Esophagus squamous epithelium (tissue), 5 donors: ENCODE results near the gene TRIM60. TPM values are rescaled to one million over a fixed set of nuclear protein-coding genes. Genes with fewer than 3 reads are reported as not detected.
"Not testable (repeated sequence)": the region's sequence is repeated elsewhere in the genome, so short reads cannot be mapped to it uniquely, and the experiment has no call there.

ENCODE experiments used
- DNase-seq: peaks from one replicate; lab custom pipeline; 2025; lab: John Stamatoyannopoulos, UW
- H3K27ac ChIP-seq, 4 donors: fragments of 200-600 bp; sonication (generic); one replicate each; pipeline ENCODE4 v1.5.1; 2016 to 2019; ENCODE audit warnings: mild to moderate bottlenecking in 1 of 4
- H3K27me3 ChIP-seq, 4 donors: fragments of 200-600 bp; sonication (generic); 1 replicate in 3 of 4; 2 replicates in 1 of 4; pipeline versions ENCODE4 v1.5.1 to v1.6.0; 2017 to 2021; ENCODE audit warnings: antibody characterized with exemption in 1 of 4
- H3K36me3 ChIP-seq, 3 donors: fragments of 200-600 bp; sonication (generic); one replicate each; pipeline ENCODE4 v1.5.1; 2016 to 2019
- H3K4me1 ChIP-seq, 3 donors: fragments of 200-600 bp; sonication (generic); one replicate each; pipeline ENCODE4 v1.5.1; 2017 to 2019
- H3K4me3 ChIP-seq, 4 donors: fragments of 200-600 bp; sonication (generic); 1 replicate in 3 of 4; 2 replicates in 1 of 4; pipeline ENCODE4 v1.5.1; 2016 to 2019; ENCODE audit warnings: mild to moderate bottlenecking in 2 of 4, moderate library complexity in 1 of 4
- H3K9me3 ChIP-seq, 3 donors: fragments of 200-600 bp; sonication (generic); one replicate each; pipeline ENCODE4 v1.5.1; 2016 to 2019
- POLR2A ChIP-seq, 4 donors: fragments of 450-650 bp; IDR thresholded peaks; one replicate each; pipeline ENCODE4 v1.6.1; 2017; ENCODE audit warnings: antibody characterized with exemption in 4 of 4, mild to moderate bottlenecking in 4 of 4, moderate library complexity in 3 of 4
- WGBS, 2 donors: methylation state at CpG; one replicate each; pipeline ENCODE4 v1.1.5; 2018; 5-methylcytosine and 5-hydroxymethylcytosine counted together
- intact Hi-C: fragments of 100-400 bp; cut with DNase I; formaldehyde crosslinking; loops from one replicate; pipeline ENCODE4 v1.15.0; 2022
- total RNA-seq, 4 donors: library from RNA; depleted of rRNA; stranded (reverse); fragments of >200 nt; gene quantifications; one replicate each; pipeline ENCODE4 v1.1.0, GENCODE V29; 2016
- TF ChIP-seq, protein P1 (sequence below), 6 experiments: fragments of 450-650 bp in 4 of 6; fragments of 200-600 bp in 2 of 6; sonication (generic) in 2 of 6; IDR thresholded peaks; one replicate each; pipeline ENCODE4 v1.5.1; 2016 to 2019; ENCODE audit warnings: antibody characterized with exemption in 6 of 6, mild to moderate bottlenecking in 4 of 6, moderate library complexity in 4 of 6
- donor health status: DM: yes; HTN: yes; CAD: no.

Gene TRIM60
- total RNA-seq, 4 donors from 2014 or later = not detected

DNA sequence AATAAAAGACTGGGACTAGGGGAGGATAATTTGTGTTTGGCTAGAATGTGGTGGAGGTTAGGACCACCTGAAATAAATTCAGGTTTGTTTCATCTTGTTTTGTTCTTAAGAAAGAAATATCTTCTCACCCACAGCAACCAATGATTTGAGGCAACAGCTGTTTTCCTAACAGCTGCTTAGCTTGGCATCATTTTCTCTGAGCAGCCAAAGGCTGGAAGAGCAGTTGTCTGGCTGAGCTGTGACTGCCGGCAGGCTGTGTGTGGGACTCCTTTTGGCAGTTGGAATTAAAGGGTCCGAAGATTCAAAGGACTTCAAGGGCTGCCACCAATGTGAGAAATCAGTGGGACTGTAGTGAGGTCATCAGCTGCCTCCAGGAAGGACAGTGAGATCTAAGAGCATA lies 26.9 kb downstream of the TRIM60 start:
- Histone ChIP-seq H3K27ac (no peak overlapping the region), H3K9me3 (no peaks in the 10 kb centered on the region), H3K4me3 (no peak overlapping the region), H3K27me3 (no peaks in the 10 kb centered on the region), H3K4me1 (no peaks in the 10 kb centered on the region), H3K36me3 (no peaks in the 10 kb centered on the region)
- intact Hi-C loops = no loop called here
- WGBS, 2 donors = 46 to 56% methylated on average over 1 to 2 of the region's 2 CpGs
- TF ChIP-seq, protein P1, sequence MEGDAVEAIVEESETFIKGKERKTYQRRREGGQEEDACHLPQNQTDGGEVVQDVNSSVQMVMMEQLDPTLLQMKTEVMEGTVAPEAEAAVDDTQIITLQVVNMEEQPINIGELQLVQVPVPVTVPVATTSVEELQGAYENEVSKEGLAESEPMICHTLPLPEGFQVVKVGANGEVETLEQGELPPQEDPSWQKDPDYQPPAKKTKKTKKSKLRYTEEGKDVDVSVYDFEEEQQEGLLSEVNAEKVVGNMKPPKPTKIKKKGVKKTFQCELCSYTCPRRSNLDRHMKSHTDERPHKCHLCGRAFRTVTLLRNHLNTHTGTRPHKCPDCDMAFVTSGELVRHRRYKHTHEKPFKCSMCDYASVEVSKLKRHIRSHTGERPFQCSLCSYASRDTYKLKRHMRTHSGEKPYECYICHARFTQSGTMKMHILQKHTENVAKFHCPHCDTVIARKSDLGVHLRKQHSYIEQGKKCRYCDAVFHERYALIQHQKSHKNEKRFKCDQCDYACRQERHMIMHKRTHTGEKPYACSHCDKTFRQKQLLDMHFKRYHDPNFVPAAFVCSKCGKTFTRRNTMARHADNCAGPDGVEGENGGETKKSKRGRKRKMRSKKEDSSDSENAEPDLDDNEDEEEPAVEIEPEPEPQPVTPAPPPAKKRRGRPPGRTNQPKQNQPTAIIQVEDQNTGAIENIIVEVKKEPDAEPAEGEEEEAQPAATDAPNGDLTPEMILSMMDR (IDR thresholded peaks at IDR 0.05) = no peak
- TF ChIP-seq POLR2A (IDR thresholded peaks at IDR 0.05) = no peak
- DNase-seq = no peak

DNA sequence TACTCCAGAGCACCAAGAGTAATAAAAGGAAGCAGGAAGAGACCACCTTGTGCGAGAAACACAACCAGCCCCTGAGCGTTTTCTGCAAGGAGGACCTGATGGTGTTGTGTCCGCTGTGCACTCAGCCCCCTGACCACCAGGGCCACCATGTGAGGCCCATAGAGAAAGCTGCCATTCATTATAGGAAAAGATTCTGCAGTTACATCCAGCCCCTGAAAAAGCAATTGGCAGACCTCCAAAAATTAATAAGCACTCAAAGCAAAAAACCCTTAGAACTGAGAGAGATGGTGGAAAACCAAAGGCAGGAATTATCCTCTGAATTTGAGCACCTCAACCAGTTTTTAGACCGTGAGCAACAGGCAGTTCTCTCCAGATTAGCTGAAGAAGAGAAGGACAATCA lies 27.6 kb downstream of the TRIM60 start:
- Histone ChIP-seq H3K36me3 (no peaks in the 10 kb centered on the region), H3K27me3 (no peaks in the 10 kb centered on the region), H3K27ac (no peak overlapping the region), H3K4me3 (no peak overlapping the region), H3K4me1 (no peaks in the 10 kb centered on the region), H3K9me3 (no peaks in the 10 kb centered on the region)
- intact Hi-C loops = no loop called here
- DNase-seq = no peak
- WGBS, 2 donors = 54 to 81% methylated on average over 3 to 4 of the region's 4 CpGs
- TF ChIP-seq, protein P1 (IDR thresholded peaks at IDR 0.05) = no peak
- no peak for TF ChIP-seq POLR2A (IDR thresholded peaks at IDR 0.05)

DNA sequence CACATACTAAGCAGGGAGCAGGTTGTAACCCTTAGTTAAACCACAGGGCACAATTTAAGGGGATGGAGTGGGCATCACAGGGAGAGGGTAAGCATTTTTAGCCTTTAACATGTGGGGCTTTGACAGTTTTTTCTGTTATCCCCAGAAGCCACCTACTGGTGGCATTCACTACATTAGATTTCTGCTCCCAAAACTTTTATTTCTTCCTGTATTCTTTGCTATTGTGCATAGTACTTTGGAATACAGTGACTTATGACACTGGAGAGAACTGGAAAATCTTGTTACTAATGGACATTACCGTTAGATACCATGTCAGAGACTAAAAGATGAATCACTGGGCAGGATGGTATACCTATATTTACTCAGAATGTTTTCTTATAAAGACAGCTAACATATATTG lies 29.1 kb downstream of the TRIM60 start:
- intact Hi-C loops = no loop called here
- no peak overlapping the region for H3K4me3 ChIP-seq
- no peaks in the 10 kb centered on the region for H3K36me3 ChIP-seq
- no peaks in the 10 kb centered on the region for H3K4me1 ChIP-seq
- no peak for DNase-seq
- H3K27ac ChIP-seq = no peak overlapping the region
- H3K9me3 ChIP-seq = no peaks in the 10 kb centered on the region
- 42 to 44% methylated on average over 1 of the region's 1 CpG for WGBS, 2 donors
- TF ChIP-seq, protein P1 (IDR thresholded peaks at IDR 0.05) = peak in 1 of 6 experiments; percentile 29
- no peak for TF ChIP-seq POLR2A (IDR thresholded peaks at IDR 0.05)
- H3K27me3 ChIP-seq = no peaks in the 10 kb centered on the region

DNA sequence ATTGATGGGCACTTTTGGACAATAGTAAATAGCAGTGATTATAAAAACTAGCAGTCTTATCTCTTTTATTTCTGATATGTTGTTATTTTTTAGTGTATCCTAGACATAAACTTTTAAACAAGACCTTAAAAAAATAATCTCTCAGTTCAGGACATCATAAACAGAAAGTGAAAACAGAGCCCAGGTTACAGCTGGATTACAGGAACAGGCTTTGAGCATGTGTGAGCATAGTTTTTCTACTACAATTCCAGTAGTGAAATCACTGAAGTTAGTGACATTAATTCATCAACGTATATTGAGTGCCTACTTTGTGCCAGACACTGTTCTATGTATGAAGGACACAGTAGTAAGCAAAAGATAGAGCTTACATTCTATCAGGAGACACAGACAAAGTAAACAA lies 38.8 kb downstream of the TRIM60 start:
- 38 to 53% methylated on average over 1 of the region's 1 CpG for WGBS, 2 donors
- Histone ChIP-seq H3K4me1 (no peaks in the 10 kb centered on the region), H3K27ac (no peak overlapping the region), H3K9me3 (no peaks in the 10 kb centered on the region), H3K4me3 (no peak overlapping the region), H3K36me3 (peaks cover 0 to 10% (median 0%) of the 10 kb centered on the region in 3 donors), H3K27me3 (no peaks in the 10 kb centered on the region)
- TF ChIP-seq, protein P1 (IDR thresholded peaks at IDR 0.05) = no peak
- TF ChIP-seq POLR2A (IDR thresholded peaks at IDR 0.05) = no peak
- DNase-seq = no peak
- intact Hi-C loops = no loop called here

DNA sequence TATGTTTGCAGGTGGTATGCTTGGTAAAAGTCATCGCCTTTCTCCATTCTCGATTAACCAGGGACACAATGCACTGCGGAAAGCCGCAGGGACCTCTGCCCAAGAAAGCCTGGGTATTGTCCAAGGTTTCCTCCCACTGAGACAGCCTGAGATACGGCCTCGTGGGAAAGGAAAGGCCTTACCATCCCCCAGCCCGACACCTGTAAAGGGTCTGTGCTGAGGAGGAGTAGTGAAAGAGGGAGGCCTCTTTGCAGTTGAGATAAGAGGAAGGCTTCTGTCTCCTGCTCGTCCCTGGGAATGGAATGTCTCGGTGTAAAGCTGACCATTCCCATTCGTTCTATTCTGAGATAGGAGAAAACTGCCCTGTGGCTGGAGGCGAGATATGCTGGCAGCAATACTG lies 41.5 kb downstream of the TRIM60 start:
- peaks cover 0 to 28% (median 0%) of the 10 kb centered on the region in 3 donors for H3K36me3 ChIP-seq
- H3K9me3 ChIP-seq, H3K27ac ChIP-seq, DNase-seq, H3K4me1 ChIP-seq, H3K27me3 ChIP-seq, H3K4me3 ChIP-seq, intact Hi-C loops: not testable (repeated sequence)
- 66 to 68% methylated on average over 9 to 11 of the region's 11 CpGs for WGBS, 2 donors

DNA sequence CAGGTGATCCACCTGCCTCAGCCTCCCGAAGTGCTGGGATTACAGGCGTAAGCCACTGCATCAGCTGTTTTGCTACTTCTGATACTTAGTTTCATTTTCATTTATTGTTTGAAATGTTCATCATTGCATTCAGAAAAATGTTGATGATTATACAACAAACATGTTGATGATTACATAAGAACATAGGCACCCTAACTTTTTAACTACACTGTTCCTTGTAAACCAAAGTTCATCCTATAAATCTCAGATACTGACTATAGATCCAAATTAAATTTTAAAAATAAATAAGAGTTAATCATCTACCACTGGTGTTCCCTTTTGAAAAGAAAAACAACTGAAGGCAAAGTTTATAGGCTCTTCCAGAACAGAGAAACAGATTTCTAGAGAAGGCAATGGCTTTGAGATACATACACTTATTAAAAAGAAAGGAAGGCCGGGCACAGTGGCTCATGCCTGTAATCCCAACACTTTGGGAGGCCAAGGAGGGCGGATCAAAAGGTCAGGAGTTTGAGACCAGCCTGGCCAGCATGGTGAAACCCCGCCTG lies 45.3 kb downstream of the TRIM60 start:
- peaks cover 0 to 57% (median 0%) of the 10 kb centered on the region in 3 donors for H3K36me3 ChIP-seq
- H3K9me3 ChIP-seq = no peaks in the 10 kb centered on the region
- no peak overlapping the region for H3K27ac ChIP-seq
- H3K4me1 ChIP-seq = no peaks in the 10 kb centered on the region
- H3K27me3 ChIP-seq = no peaks in the 10 kb centered on the region
- H3K4me3 ChIP-seq = no peak overlapping the region
- WGBS, 2 donors = 89 to 92% methylated on average over 4 to 5 of the region's 5 CpGs
- DNase-seq = no peak
- TF ChIP-seq, protein P1 (IDR thresholded peaks at IDR 0.05) = no peak
- TF ChIP-seq POLR2A (IDR thresholded peaks at IDR 0.05) = no peak
- intact Hi-C loops = no loop called here
